ENCODE results near the gene TAF5.

The TAF5 gene

DNA sequence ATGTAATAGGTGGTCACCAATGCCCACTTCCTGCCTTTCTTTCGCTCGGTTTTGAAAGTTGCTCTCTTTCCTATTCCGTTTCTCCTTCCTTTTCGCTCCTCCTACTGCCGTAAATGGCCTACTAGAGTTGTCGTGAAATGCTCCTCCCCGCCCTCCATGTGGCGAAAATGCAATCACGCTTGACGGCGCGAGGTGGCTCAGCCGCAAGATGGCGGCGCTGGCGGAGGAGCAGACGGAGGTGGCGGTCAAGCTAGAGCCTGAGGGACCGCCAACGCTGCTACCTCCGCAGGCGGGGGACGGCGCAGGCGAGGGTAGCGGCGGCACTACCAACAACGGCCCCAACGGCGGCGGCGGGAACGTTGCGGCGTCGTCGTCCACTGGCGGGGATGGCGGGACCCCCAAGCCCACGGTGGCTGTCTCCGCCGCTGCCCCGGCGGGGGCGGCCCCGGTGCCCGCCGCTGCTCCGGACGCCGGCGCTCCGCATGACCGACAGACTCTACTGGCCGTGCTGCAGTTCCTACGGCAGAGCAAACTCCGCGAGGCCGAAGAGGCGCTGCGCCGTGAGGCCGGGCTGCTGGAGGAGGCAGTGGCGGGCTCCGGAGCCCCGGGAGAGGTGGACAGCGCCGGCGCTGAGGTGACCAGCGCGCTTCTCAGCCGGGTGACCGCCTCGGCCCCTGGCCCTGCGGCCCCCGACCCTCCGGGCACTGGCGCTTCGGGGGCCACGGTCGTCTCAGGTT is at the start of gene TAF5:
Gene TAF5, plus strand, starts transcription at position 195 of the 737 bp plus-strand sequence. Its CDS starts 14 bp downstream, at position 209.
- TF ChIP-seq, protein P1, sequence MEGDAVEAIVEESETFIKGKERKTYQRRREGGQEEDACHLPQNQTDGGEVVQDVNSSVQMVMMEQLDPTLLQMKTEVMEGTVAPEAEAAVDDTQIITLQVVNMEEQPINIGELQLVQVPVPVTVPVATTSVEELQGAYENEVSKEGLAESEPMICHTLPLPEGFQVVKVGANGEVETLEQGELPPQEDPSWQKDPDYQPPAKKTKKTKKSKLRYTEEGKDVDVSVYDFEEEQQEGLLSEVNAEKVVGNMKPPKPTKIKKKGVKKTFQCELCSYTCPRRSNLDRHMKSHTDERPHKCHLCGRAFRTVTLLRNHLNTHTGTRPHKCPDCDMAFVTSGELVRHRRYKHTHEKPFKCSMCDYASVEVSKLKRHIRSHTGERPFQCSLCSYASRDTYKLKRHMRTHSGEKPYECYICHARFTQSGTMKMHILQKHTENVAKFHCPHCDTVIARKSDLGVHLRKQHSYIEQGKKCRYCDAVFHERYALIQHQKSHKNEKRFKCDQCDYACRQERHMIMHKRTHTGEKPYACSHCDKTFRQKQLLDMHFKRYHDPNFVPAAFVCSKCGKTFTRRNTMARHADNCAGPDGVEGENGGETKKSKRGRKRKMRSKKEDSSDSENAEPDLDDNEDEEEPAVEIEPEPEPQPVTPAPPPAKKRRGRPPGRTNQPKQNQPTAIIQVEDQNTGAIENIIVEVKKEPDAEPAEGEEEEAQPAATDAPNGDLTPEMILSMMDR (IDR thresholded peaks at IDR 0.05; ENCODE audit: control insufficient read depth, insufficient read depth, low read depth, low read length, missing control alignments): no peak

DNA sequence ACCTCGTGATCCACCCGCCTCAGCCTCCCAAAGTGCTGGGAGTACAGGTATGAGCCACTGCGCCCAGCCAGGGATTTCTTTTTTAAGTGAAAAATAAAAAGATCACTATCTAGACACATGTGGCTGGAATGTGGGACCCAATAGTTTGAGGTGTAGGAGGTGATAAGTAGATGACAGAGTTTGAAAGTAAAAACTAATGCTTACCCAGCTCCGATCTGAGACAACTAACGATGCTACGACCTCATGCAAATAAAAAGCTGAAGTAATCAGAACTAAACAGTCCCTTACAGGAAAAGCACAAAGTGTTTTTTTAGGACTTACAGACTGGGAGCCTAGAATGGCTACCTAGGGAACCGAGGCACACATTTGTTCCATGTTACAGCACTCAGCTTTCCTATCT is 39.9 kb upstream of the TAF5 start:
- DNase-seq (ENCODE audit: low read depth): no peak
- H3K4me3 ChIP-seq (ENCODE audit: control insufficient read depth, low read depth, low read length): no peak overlapping the region
- TF ChIP-seq, protein P1 (IDR thresholded peaks at IDR 0.05; ENCODE audit: control insufficient read depth, insufficient read depth, low read depth, low read length, missing control alignments): no peak

More for the DNA sequence above, at the start of gene TAF5:
- peak; percentile 83 for DNase-seq (ENCODE audit: low read depth)
- H3K4me3 ChIP-seq (ENCODE audit: control insufficient read depth, low read depth, low read length): peak within 1 kb of the TSS; percentile 63

DNA sequence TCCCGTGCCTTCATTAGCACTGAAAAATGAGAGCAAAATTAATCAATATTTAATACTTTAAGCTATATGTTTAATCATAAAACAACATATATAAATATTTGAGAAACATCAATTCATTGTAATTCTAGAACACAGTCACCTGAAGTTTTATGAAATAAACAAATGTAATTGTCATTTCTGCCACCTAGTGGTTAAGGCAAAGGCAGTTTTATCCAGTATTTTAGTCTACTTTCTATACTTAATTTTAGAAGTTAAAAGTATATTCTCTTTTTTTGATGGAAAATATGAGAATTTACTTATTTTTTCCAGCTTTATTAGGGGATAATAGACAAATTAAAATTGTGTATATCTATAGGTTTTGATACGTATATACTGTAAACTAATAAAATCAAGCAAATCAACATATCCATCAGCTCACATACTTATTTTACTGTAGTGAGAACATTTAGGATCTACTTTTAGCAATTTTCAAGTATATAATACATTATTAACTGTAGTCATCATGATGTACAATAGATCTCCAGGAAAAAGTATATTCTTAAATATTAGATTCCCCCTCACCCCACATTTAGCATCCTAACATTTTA is 33.7 kb upstream of the TAF5 start:
- no peak overlapping the region for H3K4me3 ChIP-seq (ENCODE audit: control insufficient read depth, low read depth, low read length)
- DNase-seq (ENCODE audit: low read depth): peak; percentile 1
- TF ChIP-seq, protein P1 (IDR thresholded peaks at IDR 0.05; ENCODE audit: control insufficient read depth, insufficient read depth, low read depth, low read length, missing control alignments): peak; percentile 47

DNA sequence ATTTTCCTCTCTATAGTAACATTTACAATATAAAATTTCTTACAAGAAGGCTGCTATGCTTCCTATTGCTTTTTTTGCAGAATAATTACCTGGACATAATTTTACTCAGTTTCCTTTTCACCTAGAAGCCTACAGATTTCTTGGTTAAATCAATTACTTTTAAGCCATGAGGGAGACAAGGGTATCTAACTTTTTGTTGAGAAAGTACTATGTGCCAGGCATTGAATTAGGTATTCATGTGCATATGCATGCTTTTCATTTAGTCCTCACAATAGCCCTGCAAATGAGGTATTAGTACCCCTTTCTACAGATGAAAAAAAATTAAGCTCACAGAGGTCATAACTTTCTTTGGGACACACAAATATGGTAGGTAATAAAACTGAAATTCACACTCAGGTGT is 33.2 kb upstream of the TAF5 start:
- no peak overlapping the region for H3K4me3 ChIP-seq (ENCODE audit: control insufficient read depth, low read depth, low read length)
- DNase-seq (ENCODE audit: low read depth): no peak
- TF ChIP-seq, protein P1 (IDR thresholded peaks at IDR 0.05; ENCODE audit: control insufficient read depth, insufficient read depth, low read depth, low read length, missing control alignments): no peak

DNA sequence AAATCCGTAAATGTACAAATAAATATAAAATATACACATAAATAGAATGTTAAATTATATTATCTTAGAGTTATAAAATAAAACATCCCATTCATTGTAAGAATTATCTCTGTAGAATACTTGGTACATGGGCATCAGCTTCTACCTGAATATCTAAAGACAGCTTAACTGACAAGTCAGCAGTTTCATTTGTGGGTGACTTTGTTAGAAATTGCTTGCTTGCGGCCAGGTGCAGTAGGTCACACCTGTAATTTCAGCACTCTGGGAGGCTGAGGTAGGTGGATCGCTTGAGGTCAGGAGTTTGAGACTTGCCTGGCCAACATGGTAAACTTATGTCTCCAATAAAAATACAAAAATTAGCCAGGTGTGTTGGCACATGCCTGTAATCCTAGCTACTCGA is 31.4 kb upstream of the TAF5 start:
- TF ChIP-seq, protein P1 (IDR thresholded peaks at IDR 0.05; ENCODE audit: control insufficient read depth, insufficient read depth, low read depth, low read length, missing control alignments): no peak

DNA sequence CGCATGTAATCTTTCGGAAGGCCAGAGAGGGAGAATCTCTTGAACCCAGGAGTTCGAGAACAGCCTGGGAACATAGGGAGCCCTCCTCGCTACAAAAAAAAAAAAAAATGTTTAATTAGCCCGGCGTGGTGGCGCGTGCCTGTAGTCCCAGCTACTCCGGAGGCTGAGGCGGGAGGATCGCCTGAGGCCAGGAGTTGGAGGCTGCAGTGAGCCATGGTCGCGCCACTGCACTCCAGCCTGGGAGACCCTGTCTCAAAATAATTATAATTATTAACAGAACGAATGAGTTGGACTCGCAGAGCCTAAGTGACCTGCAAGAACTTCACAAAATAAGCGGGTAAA is 17.6 kb upstream of the TAF5 start:
- TF ChIP-seq, protein P1 (IDR thresholded peaks at IDR 0.05; ENCODE audit: control insufficient read depth, insufficient read depth, low read depth, low read length, missing control alignments): no peak
- DNase-seq (ENCODE audit: low read depth): no peak
- H3K4me3 ChIP-seq (ENCODE audit: control insufficient read depth, low read depth, low read length): peak overlapping the region; percentile 65

More for the DNA sequence above, 31.4 kb upstream of the TAF5 start:
- no peak for DNase-seq (ENCODE audit: low read depth)
- H3K4me3 ChIP-seq (ENCODE audit: control insufficient read depth, low read depth, low read length): no peak overlapping the region
